ENCODE results near the gene PRAMEF1. TPM values are rescaled to one million over a fixed set of nuclear protein-coding genes. Genes with fewer than 3 reads are reported as not detected.

PRAMEF1 gene
- total RNA-seq, 1 donor from 2014 or later, result not detected

Other genes with a start within 250 kb of the PRAMEF1 start
- gene DHRS3, start 173.2 kb upstream of the PRAMEF1 start, total RNA-seq, result 1,067 to 1,086 TPM (median 1,071 TPM) in 3 replicates
- 0.31 to 0.36 TPM (median 0.31 TPM) in 3 replicates for gene AADACL4, start 147.3 kb upstream of the PRAMEF1 start, total RNA-seq
- not detected in 3 replicates for gene AADACL3, start 75.3 kb upstream of the PRAMEF1 start, total RNA-seq
- gene CFAP107, start 45.2 kb upstream of the PRAMEF1 start, total RNA-seq, result not detected in 3 replicates
- gene PRAMEF12, start 17.7 kb upstream of the PRAMEF1 start, total RNA-seq, result not detected in 3 replicates
- not detected in 3 replicates for gene PRAMEF11, start 40.0 kb downstream of the PRAMEF1 start, total RNA-seq
- not detected in 3 replicates for gene HNRNPCL1, start 57.3 kb downstream of the PRAMEF1 start, total RNA-seq
- gene PRAMEF2, start 65.7 kb downstream of the PRAMEF1 start, total RNA-seq, result not detected in 3 replicates
- gene PRAMEF4, start 94.8 kb downstream of the PRAMEF1 start, total RNA-seq, result not detected in 3 replicates
- not detected in 3 replicates for gene PRAMEF10, start 106.9 kb downstream of the PRAMEF1 start, total RNA-seq
- not detected in 3 replicates for gene PRAMEF7, start 125.2 kb downstream of the PRAMEF1 start, total RNA-seq
- gene PRAMEF6, start 156.2 kb downstream of the PRAMEF1 start, total RNA-seq, result not detected in 3 replicates

All from mesothelial cell of epicardium (in vitro differentiated cells).